Left ventricle myocardium superior (tissue), 1 donor: Measurements from ENCODE around the gene AGAP1. TPM values are rescaled to one million over a fixed set of nuclear protein-coding genes. Genes with fewer than 3 reads are reported as not detected.
A peak's percentile ranks its signal among the peaks of the same experiment; 100 is the strongest.

ENCODE experiments used
- ATAC-seq: fragments of 200-7000 bp; cut with Tn5 transposase; one replicate; pipeline ENCODE4 v1.9.1; 2020; ENCODE audit warnings: mild to moderate bottlenecking, moderate library complexity
- DNase-seq: peaks from one replicate; pipeline ENCODE4 v3.0.0-alpha.2; 2020
- intact Hi-C: fragments of 100-400 bp; cut with micrococcal nuclease; formaldehyde crosslinking; loops from one replicate; pipeline ENCODE4 v1.11.0; 2022
- total RNA-seq: library from RNA; stranded (reverse); fragmentation: NEBNext Ultra II Directional; extraction: Animal tissue kit (Norgen Biotek cat#: 25700); gene quantifications from one replicate; pipeline ENCODE4 v1.2.1, GENCODE V29; 2021
- donor health status: DM: no; HTN: yes; CAD: no; lungs with severe emphysema.

The AGAP1 gene
- total RNA-seq, 1 donor from 2014 or later, result 22.3 TPM

DNA sequence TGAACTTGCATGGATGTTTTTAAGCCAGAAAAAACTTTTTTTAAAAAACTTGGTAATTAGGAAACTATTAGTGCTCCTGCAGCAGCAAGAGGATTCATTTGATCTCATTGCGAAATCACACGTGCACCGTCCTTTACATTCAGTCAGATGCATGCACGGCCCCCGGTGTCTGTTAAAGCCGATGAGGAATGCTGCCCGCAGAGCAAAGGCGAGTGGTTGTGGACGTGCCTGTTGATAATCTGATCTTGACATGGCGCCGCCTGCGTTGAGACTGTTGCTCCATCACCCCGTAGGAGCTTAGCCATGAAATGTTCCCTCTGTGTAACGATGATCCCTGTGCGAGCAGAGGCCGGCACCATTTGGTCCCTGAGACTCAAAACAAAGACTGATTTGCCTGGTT is 374.4 kb downstream of the AGAP1 start:
- intact Hi-C loops, result no loop called here
- ATAC-seq (peak; percentile 67), DNase-seq (peak; percentile 49)

DNA sequence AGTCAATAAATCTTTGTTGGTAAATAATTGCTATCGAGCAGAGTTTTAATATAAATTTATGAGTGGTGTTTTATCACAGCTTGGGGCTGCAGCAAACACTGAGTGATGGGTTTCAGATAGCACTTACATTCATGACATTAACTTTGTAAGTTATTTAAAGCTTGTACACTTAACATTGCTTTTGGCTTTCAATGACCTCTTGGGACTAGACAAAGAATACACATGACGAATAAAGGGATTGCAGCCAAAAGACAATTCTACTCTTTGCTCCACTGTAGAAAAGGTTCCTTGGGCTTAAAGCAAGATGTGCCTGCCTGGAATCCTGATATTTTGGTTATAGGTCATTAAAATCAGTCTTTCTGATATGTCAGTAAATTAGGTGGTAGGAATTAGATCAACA is 374.8 kb downstream of the AGAP1 start:
- peak; percentile 74 for ATAC-seq
- DNase-seq, result no peak
- intact Hi-C loops, result no loop called here

DNA sequence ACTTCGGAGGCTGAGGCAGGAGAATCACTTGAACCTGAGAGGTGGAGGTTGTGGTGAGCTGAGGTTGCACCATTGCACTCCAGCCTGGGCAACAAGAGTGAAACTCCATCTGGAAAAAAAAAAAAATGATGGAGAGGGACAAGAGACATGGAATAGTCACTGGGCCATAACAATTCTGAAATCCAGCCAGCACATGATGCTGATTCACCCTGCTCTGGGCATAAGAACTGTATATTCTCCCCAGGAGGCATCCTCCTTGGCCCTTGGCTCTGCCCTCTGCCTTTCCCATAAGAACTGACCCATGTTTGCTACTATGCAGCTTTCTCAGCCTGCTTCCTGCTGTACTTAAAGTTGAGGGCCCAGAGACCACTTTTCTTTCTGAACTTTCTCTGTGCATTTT is 376.7 kb downstream of the AGAP1 start:
- intact Hi-C loops, result no loop called here
- ATAC-seq, result no peak
- DNase-seq, result no peak

DNA sequence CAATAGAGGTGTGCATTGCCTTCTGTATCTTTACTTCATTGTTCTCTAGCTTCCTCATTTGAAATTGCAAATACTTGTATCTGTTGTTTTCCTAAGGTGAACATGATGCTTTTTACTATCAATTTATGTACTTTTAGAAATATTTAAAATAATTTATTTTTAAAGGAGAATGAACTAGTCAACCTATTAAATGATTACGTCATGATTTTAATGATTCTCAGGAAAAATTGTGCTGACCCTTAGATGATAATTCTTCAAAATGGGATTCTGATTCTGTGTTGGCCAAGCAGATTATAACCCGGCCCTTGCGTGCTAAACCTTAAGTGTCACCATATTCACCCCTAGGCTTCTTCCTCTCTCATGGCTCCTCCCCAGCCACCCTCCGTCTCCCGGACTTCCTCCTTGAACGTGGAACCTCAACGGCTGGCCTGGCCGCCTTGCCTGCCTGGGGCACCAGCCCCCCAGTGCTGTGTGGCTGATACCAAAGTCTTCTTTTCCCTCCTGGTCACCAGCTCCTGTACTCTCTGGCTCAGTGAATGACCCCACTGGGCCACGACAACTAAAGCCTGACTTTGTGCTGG is 382.3 kb downstream of the AGAP1 start:
- DNase-seq (no peak), ATAC-seq (no peak)
- intact Hi-C loops, result no loop called here

DNA sequence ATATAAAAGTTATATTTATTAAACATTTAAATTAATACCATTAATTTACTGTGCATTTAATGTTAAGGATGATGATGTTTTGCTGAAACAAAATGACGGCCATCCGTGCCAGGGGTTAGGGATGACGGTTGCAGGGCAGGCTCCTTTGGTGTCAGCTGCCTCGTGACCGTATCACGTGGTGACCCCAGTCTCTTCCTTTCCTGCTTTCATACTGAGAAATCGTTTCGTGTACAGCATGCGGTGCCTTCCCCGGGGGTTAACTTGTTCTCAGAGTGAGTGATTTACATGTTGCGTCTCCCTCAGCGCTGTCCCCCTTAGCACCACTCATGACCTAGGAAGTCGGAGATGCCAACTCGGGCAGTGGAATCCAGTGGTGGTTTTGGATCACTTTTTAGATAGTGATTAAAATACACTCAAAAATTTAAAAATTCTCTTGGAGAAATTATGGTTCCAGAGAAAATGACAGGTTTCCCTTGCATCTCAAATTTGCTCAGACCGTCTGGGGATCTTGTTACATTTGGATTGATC is 383.5 kb downstream of the AGAP1 start:
- DNase-seq (no peak), ATAC-seq (no peak)
- intact Hi-C loops, result no loop called here

DNA sequence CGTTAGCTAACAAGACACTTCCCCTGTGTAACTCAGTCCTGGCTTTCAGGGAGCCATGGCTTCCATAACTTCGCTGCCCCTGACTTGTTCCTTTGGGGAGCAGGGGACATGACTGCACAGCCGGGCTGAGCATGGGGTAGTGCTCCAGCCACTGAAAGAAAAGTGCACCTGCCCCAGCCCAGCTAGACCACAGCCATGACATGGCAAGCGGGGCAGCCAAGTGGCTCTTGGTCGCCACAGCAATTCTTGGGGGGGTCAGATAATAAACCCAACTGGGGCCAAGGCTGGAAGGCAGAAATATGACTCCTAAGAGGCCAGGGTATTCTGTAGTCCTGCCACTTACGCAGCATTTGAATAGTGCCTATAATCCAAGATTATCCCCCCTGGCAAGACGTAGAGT is 385.3 kb downstream of the AGAP1 start:
- no peak for ATAC-seq
- intact Hi-C loops, result no loop called here

DNA sequence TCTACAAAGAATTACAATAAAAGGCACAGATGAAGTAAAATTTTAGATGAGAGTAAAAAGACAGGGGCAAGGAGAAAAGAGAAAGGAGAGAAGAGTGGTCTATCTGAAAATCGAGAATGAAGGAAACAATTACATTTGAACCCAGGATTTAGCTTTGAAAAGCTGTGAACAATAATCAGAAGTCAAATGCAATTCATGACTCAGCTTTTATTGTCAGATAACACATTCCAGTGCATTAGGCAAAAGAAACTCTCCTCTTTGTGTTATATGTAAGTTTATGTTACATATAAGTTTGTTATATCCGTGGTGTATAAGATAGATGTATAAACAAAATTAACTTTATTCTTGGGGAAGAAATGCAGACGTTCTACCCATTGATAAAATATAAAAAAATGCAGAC is 389.8 kb downstream of the AGAP1 start:
- intact Hi-C loops, result no loop called here
- no peak for DNase-seq
- no peak for ATAC-seq

More for the DNA sequence above, 385.3 kb downstream of the AGAP1 start:
- no peak for DNase-seq

DNA sequence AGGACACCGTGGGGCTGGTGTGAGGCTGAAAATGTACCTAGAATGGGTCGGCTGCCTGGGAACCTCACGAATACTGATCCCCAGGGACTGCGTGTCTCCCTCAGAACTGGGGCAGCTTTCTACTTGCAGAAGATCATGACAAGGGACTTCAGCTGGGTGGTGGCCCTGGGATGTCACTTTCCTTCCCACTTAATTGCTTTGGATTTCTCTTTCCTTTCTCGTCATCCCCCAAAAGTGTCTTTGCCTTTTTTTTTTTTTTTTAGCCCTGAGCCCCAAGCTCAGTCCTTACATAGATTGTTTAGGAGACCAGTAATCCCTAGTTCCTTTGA is 395.4 kb downstream of the AGAP1 start:
- ATAC-seq (no peak), DNase-seq (no peak)
- intact Hi-C loops, result no loop called here

DNA sequence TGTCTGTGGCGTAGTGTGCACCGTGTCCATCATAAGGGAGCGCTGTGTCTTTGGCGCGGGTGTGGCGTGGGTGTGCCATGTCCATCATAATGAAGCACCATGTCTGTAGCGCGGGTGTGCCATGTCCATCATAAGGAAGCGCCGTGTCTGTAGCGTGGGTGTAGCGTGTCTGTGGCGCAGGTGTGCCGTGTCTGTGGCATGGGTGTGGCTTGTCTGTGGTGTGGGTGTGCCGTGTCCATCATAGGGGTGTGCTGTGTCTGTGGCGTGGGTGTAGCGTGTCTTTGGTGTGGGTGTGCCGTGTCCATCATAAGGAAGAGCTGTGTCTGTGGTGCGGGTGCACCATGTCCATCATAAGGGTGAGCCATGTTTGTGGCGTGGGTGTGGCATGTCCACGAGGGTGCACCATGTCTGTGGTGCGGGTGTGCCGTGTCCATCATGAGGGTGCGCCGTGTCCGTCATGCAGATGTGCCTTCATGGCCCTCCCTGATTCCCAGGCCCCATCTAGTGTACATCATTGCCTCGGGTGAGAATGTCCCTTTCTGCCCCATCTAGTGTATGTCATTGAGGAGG is 399.4 kb downstream of the AGAP1 start:
- intact Hi-C loops, result no loop called here
- DNase-seq (no peak), ATAC-seq (no peak)

DNA sequence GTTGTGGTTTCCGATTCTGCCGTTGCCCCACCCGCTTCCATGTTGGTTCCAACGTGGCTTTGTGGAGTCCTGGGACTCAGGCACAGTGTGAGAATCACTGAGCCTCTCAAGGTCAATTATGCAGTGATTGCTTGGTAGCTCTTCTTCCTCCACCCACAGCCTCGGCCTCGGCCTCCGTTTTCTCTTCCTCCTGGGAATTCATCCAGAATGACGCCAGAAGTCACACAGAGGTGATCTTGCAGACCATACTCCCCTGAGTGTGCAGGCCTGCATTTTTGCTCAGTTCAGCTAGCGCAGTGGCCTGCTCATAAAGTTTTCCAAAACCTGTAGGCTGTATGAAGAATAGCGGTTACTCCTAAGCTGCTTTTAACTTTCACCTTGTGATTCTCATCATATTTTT is 401.0 kb downstream of the AGAP1 start:
- no peak for DNase-seq
- intact Hi-C loops, result no loop called here
- no peak for ATAC-seq

DNA sequence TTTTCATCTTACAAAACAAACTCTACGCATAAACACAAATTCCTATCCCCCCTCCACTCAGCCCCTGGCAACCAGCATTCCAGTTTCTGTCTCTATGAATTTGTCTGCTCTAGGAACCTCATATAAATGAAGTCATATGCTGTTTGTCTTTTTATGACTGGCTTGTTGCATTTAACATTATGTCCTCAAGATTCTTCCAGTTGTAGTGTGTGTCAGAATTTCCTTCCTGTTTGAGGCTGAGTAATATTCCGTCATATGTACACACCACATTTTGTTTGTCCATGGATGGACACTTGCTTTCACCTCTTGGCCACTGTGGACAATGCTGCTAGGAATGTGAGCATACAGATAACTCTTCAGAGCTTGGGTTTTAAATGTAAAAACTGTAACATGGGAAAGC is 402.2 kb downstream of the AGAP1 start:
- intact Hi-C loops, result no loop called here
- DNase-seq, result no peak

DNA sequence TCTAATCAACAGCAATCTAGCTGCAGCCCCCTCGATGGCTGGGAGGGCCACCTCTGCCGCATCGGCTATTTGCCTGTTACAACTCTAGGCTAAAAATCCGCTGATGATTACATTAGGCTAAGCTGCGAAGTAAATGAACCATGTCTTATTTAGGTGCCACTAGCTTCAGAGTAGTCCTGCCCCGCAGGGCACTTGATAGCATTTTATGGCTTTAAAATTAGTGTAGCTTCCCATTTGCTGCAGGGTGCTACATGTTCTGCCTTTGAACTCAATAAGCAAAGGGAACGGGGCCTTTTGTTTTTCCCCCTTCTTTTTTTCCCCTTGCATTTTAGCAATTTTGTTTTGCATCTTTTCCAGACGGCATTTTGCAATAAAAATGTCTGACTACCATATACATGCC is 404.1 kb downstream of the AGAP1 start:
- DNase-seq, result no peak
- intact Hi-C loops, result no loop called here
- no peak for ATAC-seq

More for the DNA sequence above, 402.2 kb downstream of the AGAP1 start:
- ATAC-seq, result no peak

DNA sequence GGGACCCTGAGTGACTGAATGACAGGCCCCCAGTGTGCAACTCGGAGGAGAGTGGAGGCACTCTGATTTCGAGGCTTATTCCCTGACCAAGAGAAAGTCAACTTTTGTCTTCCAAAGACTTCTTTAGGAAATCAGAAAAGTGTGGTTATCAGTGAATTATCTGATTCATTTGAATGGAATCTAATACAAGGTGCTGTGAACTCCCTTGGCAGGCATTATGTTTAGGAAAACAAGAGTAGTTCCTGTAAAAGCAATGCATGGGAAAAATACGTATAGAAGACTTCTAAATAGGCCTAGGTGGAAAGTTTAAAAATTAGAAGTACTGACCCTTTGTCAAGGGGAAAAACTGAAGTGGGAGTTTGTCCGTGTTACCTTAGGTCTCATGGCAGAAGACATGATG is 404.9 kb downstream of the AGAP1 start:
- DNase-seq, result no peak
- no peak for ATAC-seq
- intact Hi-C loops, result no loop called here

DNA sequence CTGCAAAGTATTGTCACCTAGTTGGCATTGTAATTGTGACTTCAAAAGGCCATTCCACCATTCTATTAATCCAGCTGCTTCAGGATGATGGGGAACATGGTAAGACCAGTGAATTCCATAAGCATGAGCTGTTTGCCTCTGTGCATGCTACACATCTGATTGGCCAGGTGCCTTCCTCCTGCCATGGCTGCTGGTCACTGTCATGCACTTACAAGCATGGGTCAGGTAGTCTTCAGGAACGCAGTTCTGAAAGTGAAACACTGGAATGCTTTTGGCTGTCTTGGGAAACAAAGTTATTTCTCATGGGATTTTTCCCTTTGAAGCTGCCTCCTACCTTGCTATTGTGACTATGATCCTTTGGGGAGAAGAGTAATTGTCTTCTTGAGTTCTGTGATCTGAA is 406.8 kb downstream of the AGAP1 start:
- intact Hi-C loops, result no loop called here
- ATAC-seq, result no peak
- no peak for DNase-seq

DNA sequence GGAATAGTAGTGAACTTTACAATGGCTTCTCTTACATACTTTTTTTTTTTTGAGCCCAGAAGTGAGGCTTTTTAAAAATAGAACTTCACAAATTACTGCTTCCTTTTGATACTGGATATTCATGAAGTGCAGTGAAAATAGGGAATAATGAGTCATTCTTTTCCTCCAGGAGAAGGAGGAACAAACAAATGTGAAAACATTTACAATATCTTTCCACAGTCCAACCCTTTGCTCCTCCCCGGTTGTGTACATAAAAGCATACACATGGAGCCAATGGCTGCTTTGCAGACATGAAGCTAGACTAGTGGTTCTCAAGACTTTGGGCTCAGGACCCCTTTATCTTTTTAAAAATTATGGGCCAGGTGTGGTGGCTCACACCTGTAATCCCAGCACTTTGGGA is 407.4 kb downstream of the AGAP1 start:
- intact Hi-C loops, result no loop called here
- DNase-seq, result no peak

DNA sequence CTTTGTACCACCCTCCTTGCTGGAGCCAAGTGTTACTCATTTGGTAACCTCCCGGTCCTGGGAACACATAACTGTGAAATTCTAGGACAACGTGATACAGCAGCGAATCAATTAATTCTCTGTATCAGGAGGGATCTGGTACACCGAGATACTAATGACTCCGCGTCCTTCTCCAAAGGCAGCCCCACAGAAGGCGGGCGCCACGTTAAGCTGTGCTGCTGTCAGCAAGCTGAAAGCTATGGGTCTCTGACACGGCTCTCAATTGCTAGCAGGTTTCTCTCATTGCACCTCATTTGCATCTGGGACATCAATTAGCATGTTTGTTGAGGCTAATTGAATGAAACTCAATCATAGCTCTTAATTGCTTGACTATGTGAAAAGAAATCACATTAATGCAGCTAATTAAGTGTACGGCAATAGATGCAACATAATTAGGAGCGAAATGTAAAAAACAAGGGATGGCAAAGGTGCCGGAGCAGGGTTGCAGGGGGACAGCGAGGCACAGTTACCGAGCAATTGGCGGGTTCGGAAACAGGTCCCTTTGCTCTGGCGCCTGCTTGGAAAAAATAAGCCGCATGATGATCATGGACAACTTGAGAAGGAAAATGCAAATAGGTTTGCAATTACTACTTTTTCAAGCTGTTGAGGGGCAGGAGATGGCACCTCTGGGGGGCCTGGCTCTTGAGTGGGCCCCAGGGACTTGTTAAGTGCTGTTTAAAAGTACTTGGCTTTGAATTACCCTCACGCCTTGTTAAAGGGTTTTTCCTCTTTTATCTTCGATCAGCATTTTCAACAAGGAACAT is 410.1 kb downstream of the AGAP1 start:
- ATAC-seq, result no peak
- intact Hi-C loops, result no loop called here
- no peak for DNase-seq

More for the DNA sequence above, 407.4 kb downstream of the AGAP1 start:
- ATAC-seq, result no peak

DNA sequence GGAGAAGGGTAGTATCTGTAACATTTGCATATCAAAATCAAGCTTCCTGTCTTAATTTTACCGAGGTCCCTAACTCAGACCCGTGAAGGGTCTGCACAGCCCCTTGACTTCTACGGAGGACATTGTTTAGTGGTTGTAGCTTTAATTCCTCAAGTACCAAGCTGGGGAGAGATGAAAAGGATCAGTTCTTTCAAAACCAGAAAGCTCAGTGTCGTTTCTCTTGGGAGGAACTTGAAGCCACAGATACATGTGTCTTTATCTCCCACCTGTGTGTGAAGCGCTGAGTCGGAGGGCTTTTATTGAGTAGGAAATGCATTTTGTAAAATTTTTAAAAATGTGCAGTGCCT is 410.7 kb downstream of the AGAP1 start:
- intact Hi-C loops, result no loop called here

DNA sequence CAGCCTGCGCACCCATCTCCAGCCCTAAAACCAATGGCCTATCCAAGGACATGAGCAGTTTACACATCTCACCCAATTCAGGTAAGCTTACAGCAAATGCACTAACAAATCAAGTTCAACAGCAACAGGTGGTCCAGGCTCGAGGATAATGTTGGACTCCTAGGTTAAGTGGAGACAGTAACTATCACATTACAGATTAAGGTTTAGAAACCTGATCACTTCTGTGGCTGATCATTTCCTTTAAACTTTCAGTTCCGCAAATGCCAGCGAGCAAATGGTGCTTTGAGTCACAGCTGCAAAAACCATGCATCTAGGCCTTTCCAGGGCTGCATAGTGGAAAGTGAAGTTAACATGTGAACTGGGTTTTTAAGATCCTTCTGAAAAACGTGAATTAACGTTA is 415.0 kb downstream of the AGAP1 start:
- ATAC-seq, result no peak
- intact Hi-C loops, result no loop called here
- DNase-seq, result no peak

More for the DNA sequence above, 410.7 kb downstream of the AGAP1 start:
- ATAC-seq (no peak), DNase-seq (no peak)

DNA sequence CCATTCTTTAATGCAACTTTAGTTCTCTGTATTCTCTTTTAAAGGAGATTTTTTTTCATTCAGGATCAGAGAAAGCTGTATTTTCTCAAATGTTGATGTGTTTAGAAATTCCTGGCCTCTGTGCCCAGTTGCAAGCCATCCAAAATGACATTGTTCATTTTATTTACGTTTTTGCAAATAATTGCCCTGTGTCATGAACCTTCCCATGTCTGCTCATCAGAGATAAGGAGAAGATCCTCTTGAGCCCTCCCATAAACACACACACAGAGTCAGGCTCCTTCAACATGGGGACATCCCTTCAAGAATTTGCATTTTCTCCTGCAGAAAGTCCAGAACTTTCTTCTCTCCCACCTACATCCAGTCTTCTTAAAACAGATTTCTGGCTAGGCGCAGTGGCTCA is 415.5 kb downstream of the AGAP1 start:
- DNase-seq, result no peak
- ATAC-seq, result no peak

DNA sequence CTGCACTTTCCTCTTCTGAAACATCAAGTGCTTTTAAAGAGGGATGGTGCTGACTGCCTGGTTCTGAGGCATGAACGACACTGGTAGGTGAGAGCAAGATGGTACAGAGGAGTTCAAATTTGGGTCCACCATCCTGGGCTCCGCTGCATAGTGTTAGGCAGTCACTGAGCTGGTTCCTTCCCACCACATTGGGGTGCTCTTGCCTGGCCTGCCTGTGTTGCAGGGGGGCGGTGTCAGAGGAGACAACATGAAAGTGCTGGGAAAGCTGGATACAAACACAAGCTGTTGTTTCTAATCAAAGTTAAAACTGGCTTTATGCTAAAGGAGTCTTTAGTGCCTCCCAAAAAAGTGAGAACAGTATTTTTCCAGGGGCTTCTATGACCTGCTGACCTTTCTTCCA is 416.2 kb downstream of the AGAP1 start:
- ATAC-seq (no peak), DNase-seq (no peak)
- intact Hi-C loops, result no loop called here

More for the DNA sequence above, 415.5 kb downstream of the AGAP1 start:
- intact Hi-C loops, result no loop called here

DNA sequence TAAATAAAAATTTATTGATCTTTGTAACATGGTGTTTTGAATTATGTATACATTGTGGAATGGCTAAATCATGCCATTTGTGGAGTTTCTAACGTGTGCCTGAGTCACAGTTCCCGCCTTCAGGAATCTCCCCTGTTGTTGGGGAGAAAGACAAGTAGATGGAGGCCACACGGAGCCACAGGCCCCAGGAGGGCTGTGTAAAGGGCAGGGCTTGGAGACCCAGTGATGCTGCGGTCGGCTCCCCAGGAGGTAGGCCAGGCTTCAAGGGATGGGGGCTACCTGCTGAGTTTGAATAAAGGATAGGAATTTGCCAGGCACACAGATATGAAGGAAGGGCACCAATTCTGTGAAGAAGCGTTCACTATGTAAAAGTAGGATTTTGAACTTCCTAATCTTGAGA is 417.3 kb downstream of the AGAP1 start:
- intact Hi-C loops, result no loop called here
- no peak for DNase-seq
- ATAC-seq, result no peak
